ENCODE measurements around the gene EXOC4.

EXOC4 gene

GRCh38 chr7:133801341-133801740, 548.5 kb downstream of the EXOC4 start:
- TF ChIP-seq, protein P1, sequence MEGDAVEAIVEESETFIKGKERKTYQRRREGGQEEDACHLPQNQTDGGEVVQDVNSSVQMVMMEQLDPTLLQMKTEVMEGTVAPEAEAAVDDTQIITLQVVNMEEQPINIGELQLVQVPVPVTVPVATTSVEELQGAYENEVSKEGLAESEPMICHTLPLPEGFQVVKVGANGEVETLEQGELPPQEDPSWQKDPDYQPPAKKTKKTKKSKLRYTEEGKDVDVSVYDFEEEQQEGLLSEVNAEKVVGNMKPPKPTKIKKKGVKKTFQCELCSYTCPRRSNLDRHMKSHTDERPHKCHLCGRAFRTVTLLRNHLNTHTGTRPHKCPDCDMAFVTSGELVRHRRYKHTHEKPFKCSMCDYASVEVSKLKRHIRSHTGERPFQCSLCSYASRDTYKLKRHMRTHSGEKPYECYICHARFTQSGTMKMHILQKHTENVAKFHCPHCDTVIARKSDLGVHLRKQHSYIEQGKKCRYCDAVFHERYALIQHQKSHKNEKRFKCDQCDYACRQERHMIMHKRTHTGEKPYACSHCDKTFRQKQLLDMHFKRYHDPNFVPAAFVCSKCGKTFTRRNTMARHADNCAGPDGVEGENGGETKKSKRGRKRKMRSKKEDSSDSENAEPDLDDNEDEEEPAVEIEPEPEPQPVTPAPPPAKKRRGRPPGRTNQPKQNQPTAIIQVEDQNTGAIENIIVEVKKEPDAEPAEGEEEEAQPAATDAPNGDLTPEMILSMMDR (IDR thresholded peaks at IDR 0.05; ENCODE audit: low read depth, low read length): no peak
- no peak for DNase-seq (ENCODE audit: low read depth in 2 of 2)
- H3K4me3 ChIP-seq (replicated peaks in 1 of 2; ENCODE audit: low read depth in 2 of 2, low read length in 2 of 2): no peak overlapping the region

GRCh38 chr7:133804127-133804526, 551.2 kb downstream of the EXOC4 start:
- DNase-seq (ENCODE audit: low read depth in 2 of 2): no peak
- no peak overlapping the region for H3K4me3 ChIP-seq (replicated peaks in 1 of 2; ENCODE audit: low read depth in 2 of 2, low read length in 2 of 2)
- TF ChIP-seq, protein P1 (IDR thresholded peaks at IDR 0.05; ENCODE audit: low read depth, low read length): no peak

- no peak overlapping the region for H3K4me3 ChIP-seq (replicated peaks in 1 of 2; ENCODE audit: low read depth in 2 of 2, low read length in 2 of 2)
- TF ChIP-seq, protein P1 (IDR thresholded peaks at IDR 0.05; ENCODE audit: low read depth, low read length): no peak
- DNase-seq (ENCODE audit: low read depth in 2 of 2): no peak
Measured at GRCh38 chr7:133805426-133805825, 552.5 kb downstream of the EXOC4 start.

DNA sequence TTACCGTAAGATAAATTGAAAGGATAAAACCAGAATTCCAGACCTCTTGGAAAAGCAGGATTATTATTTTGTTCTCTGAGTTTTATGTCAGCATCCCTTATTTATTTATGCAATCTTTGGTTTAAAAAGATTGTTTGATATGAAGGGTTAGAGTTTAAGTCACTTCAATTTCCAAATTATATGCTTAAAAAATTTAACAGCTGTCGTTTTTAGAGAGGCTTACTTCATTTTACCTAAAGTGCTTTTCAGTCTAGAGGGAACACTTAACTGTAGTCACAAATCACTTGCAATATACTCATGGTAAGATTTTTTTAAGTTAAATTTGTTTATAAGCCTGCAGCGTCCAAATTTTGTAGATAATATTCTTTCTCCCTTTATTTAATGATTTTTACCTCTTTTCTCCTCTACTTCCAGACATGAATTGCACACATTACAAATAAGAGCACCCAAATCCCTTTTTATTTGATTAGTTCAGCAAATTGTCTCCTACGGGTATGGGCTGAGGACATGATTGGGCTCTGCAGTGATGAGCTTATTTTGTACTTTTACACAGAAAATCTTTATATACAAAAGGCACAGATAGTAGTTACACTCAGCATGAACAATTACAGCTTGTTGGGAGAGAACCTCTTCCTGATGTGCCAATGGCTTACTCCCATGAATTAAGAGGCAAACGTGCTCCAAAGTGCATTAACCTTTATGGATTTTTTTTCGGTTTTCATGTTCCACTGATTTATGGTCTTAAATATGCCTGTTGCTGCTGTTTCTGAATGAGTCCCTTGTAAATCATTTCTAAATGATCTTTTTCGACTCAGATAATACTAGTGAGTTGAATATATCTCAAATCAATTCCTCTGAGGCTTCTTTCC, 555.0 kb downstream of the EXOC4 start:
- no peak for DNase-seq (ENCODE audit: low read depth in 2 of 2)
- TF ChIP-seq, protein P1 (IDR thresholded peaks at IDR 0.05; ENCODE audit: low read depth, low read length): no peak
- no peak overlapping the region for H3K4me3 ChIP-seq (replicated peaks in 1 of 2; ENCODE audit: low read depth in 2 of 2, low read length in 2 of 2)

GRCh38 chr7:133808493-133808866, 555.6 kb downstream of the EXOC4 start:
- TF ChIP-seq, protein P1 (IDR thresholded peaks at IDR 0.05; ENCODE audit: low read depth, low read length): no peak
- H3K4me3 ChIP-seq (replicated peaks in 1 of 2; ENCODE audit: low read depth in 2 of 2, low read length in 2 of 2): no peak overlapping the region
- no peak for DNase-seq (ENCODE audit: low read depth in 2 of 2)

GRCh38 chr7:133812877-133813276, 560.0 kb downstream of the EXOC4 start:
- H3K4me3 ChIP-seq (replicated peaks in 1 of 2; ENCODE audit: low read depth in 2 of 2, low read length in 2 of 2): no peak overlapping the region
- TF ChIP-seq, protein P1 (IDR thresholded peaks at IDR 0.05; ENCODE audit: low read depth, low read length): no peak
- DNase-seq (ENCODE audit: low read depth in 2 of 2): no peak

Data from cardiac fibroblast (primary cell).